ENCODE data around the gene B3GNT8.
"Not testable (repeated sequence)": the region's sequence is repeated elsewhere in the genome, so short reads cannot be mapped to it uniquely, and the experiment has no call there.

The B3GNT8 gene

GRCh38 chr19:41384351-41384750 lies 42.8 kb downstream of the B3GNT8 start:
- no peak for DNase-seq

DNA sequence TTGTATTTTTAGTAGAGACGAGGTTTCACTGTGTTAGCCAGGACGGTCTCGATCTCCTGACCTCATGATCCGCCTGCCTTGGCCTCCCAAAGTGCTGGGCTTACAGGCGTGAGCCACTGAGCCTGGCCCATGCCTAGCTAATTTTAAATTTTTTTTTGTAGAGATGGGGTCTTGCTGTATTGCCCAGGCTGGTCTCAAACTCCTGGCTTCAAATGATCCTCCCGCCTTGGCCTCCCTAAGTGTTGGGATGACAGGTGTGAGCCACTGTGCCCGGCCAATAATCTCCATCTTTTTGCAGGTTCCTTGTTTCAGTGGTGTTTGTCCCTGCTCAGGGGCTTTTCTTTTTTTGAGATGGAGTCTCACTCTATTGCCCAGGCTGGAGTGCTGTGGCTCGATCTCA lies 45.6 kb downstream of the B3GNT8 start:
- not testable (repeated sequence) for DNase-seq

GRCh38 chr19:41377977-41378709 lies 49.0 kb downstream of the B3GNT8 start:
- DNase-seq: no peak

GRCh38 chr19:41376998-41377365 lies 50.2 kb downstream of the B3GNT8 start:
- DNase-seq: no peak

DNA sequence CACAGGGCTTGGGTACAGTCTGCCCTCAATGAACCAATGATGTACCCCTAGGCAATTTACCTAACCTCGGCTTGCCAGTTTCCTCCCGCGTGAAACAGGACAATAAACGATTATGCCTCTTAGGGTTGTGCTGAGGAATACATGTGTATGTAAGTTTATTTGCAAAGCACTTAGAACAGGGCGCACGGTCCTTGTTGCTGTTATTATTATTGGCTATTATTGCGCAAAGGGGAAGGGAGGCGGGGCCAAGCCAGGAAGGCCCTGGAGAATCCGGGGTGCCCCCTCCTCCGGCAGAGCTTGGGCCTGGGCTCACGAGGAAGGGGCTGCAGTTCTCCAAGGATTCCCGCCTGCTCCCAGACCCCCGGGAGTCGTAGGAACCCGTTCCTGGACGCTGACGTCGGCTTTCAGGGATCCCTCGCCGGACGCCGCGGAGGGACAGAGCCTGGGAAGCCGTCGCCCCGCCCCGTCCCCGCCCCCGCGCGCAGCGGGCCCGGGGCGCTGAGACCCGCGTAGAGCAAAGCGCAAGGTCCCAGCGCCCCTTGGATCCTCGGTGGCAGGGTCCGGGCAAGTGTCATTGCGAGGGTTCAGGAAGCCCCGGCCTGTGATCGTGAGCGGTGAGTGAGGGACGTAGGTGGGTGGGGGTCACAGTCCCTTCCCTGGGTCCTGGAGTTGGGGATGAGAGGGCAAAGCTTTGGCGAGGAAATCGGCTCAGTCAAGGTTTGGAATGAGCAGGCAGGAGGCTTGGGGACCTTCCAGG lies 50.8 kb downstream of the B3GNT8 start, which contains the start of gene TMEM91:
Gene TMEM91 (plus strand): TSS at position 293 of the 757 bp plus-strand sequence. CDS start 1,777 bp downstream, outside the sequence.
- no peak for DNase-seq

All from NCI-H510A (cell line).